NCI-H748 treated with DMSO at 0.1 percent for 48 hours (cell line): ENCODE results near the gene FXN.
"Not testable (repeated sequence)": the region's sequence is repeated elsewhere in the genome, so short reads cannot be mapped to it uniquely, and the experiment has no call there.

Experiments
- DNase-seq: peaks from one replicate; lab custom pipeline; 2025; lab: John Stamatoyannopoulos, UW

FXN gene

GRCh38 chr9:69104830-69105527 lies 69.4 kb downstream of the FXN start:
- DNase-seq: peak; percentile 60

GRCh38 chr9:69107771-69108170 lies 72.2 kb downstream of the FXN start:
- no peak for DNase-seq

GRCh38 chr9:69108706-69109105 lies 73.2 kb downstream of the FXN start:
- not testable (repeated sequence) for DNase-seq

- no peak for DNase-seq
Measured at GRCh38 chr9:69109152-69109551, 73.6 kb downstream of the FXN start.

GRCh38 chr9:69112646-69113045 lies 77.1 kb downstream of the FXN start:
- not testable (repeated sequence) for DNase-seq

GRCh38 chr9:69115621-69116020 lies 80.1 kb downstream of the FXN start:
- DNase-seq: no peak

- no peak for DNase-seq
Measured at GRCh38 chr9:69118656-69119055, 83.1 kb downstream of the FXN start.

- peak; percentile 78 for DNase-seq
Measured at GRCh38 chr9:69120380-69121154, 85.0 kb downstream of the FXN start.

- DNase-seq: peak; percentile 69
Measured at GRCh38 chr9:69121155-69122081, 85.9 kb downstream of the FXN start.

GRCh38 chr9:69122082-69122548 lies 86.6 kb downstream of the FXN start:
- DNase-seq: peak; percentile 53

GRCh38 chr9:69122549-69123141 lies 87.1 kb downstream of the FXN start:
- peak; percentile 46 for DNase-seq

- no peak for DNase-seq
Measured at GRCh38 chr9:69130456-69131441, 95.2 kb downstream of the FXN start.

- DNase-seq: no peak
Measured at GRCh38 chr9:69131682-69132081, 96.1 kb downstream of the FXN start.

GRCh38 chr9:69132361-69132760 lies 96.8 kb downstream of the FXN start:
- DNase-seq: no peak

- DNase-seq: no peak
Measured at GRCh38 chr9:69134412-69134811, 98.9 kb downstream of the FXN start.

- DNase-seq: no peak
Measured at GRCh38 chr9:69136185-69136584, 100.6 kb downstream of the FXN start.

GRCh38 chr9:69136779-69137178 lies 101.2 kb downstream of the FXN start:
- no peak for DNase-seq

- no peak for DNase-seq
Measured at GRCh38 chr9:69137311-69137710, 101.8 kb downstream of the FXN start.

- DNase-seq: no peak
Measured at GRCh38 chr9:69139596-69139995, 104.0 kb downstream of the FXN start.

GRCh38 chr9:69140123-69140735 lies 104.7 kb downstream of the FXN start:
- DNase-seq: no peak
